PC-3 (cell line): ENCODE results near the gene SMAP2.

Experiments used
- CTCF ChIP-seq: fragments of 300-600 bp; sonication (generic); conservative IDR thresholded peaks from 2 replicates; pipeline ENCODE4 v1.5.1; 2017; ENCODE audit warnings: antibody characterized with exemption, low read depth, mild to moderate bottlenecking, low read length
- EZH2 ChIP-seq: fragments of 300-600 bp; sonication (generic); IDR thresholded peaks from one replicate; pipeline ENCODE4 v1.6.1; 2017; ENCODE audit warnings: antibody characterized with exemption, mild to moderate bottlenecking, low read length; ENCODE audit not compliant: unreplicated experiment
- EZH2phosphoT487 ChIP-seq: fragments of 300-600 bp; sonication (generic); IDR thresholded peaks from 2 replicates; pipeline ENCODE4 v1.6.1; 2018; ENCODE audit warnings: mild to moderate bottlenecking, antibody characterized with exemption, low read length, borderline replicate concordance

GRCh38 chr1:40404670-40405462 lies 31.3 kb downstream of the SMAP2 start:
- TF ChIP-seq CTCF (peak; percentile 85), EZH2 (no peak), EZH2phosphoT487 (no peak)
